Gastrocnemius medialis (tissue), 4 donors: ENCODE results near the gene RAX. TPM values are rescaled to one million over a fixed set of nuclear protein-coding genes. Genes with fewer than 3 reads are reported as not detected.
A peak's percentile ranks its signal among the peaks of the same experiment; 100 is the strongest.

Source experiments
- ATAC-seq, 2 donors: fragments of 150-250 bp; one replicate each; pipeline ENCODE4 v1.9.1; 2016
- DNase-seq, 2 donors: peaks; one replicate each; pipeline ENCODE4 v3.0.0-alpha.2; 2019
- H3K27ac ChIP-seq, 4 donors: fragments of 200-600 bp; sonication (generic); 1 replicate in 1 of 4; 2 replicates in 3 of 4; pipeline ENCODE4 v1.5.1; 2016 to 2018; ENCODE audit warnings: mild to moderate bottlenecking in 2 of 4, moderate library complexity in 1 of 4
- H3K27me3 ChIP-seq, 3 donors: fragments of 200-600 bp; sonication (generic) in 2 of 3; 1 replicate in 1 of 3; 2 replicates in 2 of 3; pipeline versions ENCODE4 v1.5.1 to v1.6.0; 2016 to 2019; ENCODE audit warnings: mild to moderate bottlenecking in 1 of 3, moderate library complexity in 1 of 3
- H3K36me3 ChIP-seq, 2 donors: fragments of 200-600 bp; sonication (generic) in 1 of 2; one replicate each; pipeline ENCODE4 v1.5.1; 2017 to 2018
- H3K4me1 ChIP-seq, 2 donors: fragments of 200-600 bp; sonication (generic) in 1 of 2; one replicate each; pipeline ENCODE4 v1.5.1; 2016 to 2017; ENCODE audit warnings: mild to moderate bottlenecking in 2 of 2
- H3K4me3 ChIP-seq, 4 donors: fragments of 200-600 bp; sonication (generic) in 3 of 4; 1 replicate in 1 of 4; 2 replicates in 3 of 4; pipeline ENCODE4 v1.5.1; 2016 to 2019; ENCODE audit warnings: mild to moderate bottlenecking in 2 of 4
- H3K9me3 ChIP-seq, 3 donors: fragments of 200-600 bp; sonication (generic) in 2 of 3; 1 replicate in 1 of 3; 2 replicates in 2 of 3; pipeline ENCODE4 v1.5.1; 2016 to 2019
- POLR2A ChIP-seq, 2 donors: fragments of 450-650 bp; IDR thresholded peaks; one replicate each; pipeline ENCODE4 v1.6.1; 2017; ENCODE audit warnings: antibody characterized with exemption in 2 of 2, mild to moderate bottlenecking in 2 of 2, moderate library complexity in 2 of 2
- in situ Hi-C, 4 donors: fragments of 200-750 bp; cut with MboI; loops; one replicate each; pipeline versions ENCODE4 v1.15.0 to v1.8.0; 2017; ENCODE audit warnings: low sequenced_read_pairs in 4 of 4
- intact Hi-C: fragments of 100-400 bp; cut with DNase I; formaldehyde crosslinking; loops from one replicate; pipeline ENCODE4 v1.15.1; 2023; ENCODE audit warnings: low total_unique reads
- total RNA-seq, 4 donors: library from RNA; depleted of rRNA; stranded (reverse); fragments of >200 nt; gene quantifications; one replicate each; pipeline versions ENCODE4 v1.1.0 to v1.2.3, GENCODE V29; 2016
- TF ChIP-seq, protein P1 (sequence below), 5 experiments: fragments of 450-650 bp in 3 of 5; fragments of 200-600 bp in 2 of 5; sonication (generic) in 2 of 5; IDR thresholded peaks in 4 of 5; conservative IDR thresholded peaks in 1 of 5; 1 replicate in 4 of 5; 2 replicates in 1 of 5; pipeline ENCODE4 v1.5.1; 2016 to 2019; ENCODE audit warnings: antibody characterized with exemption in 5 of 5, mild to moderate bottlenecking in 3 of 5, moderate library complexity in 3 of 5

The RAX gene
- total RNA-seq, 4 donors from 2014 or later = not detected

DNA sequence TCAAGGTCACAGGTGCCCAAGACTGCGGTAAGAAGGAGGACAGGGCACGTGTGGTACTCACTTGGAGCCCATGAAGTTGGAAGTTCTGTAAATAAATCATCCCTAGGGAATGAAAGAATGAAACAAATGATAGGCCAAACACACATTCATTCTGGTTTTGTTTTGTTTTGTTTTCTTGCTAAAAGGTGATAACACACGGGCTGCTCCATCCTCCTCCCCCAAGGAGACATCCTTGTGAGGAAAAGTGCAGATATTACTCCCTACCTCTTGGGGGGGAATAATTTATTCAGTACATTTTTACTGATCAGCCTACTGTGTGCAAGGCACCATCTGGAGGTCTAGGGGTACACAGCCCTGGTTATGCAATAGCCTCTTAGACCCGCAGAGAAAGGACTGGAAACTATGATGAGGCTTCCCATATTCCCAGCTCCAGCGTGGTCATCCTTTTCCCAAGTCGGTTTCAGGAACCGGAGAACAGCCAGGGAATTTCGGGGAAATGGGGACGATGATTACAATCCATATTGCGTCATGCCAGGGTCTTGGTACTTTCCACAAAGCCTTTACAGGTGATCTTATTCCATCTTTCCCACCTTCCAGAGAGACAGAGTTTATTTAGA, 6.3 kb downstream of the RAX start:
- TF ChIP-seq, protein P1, sequence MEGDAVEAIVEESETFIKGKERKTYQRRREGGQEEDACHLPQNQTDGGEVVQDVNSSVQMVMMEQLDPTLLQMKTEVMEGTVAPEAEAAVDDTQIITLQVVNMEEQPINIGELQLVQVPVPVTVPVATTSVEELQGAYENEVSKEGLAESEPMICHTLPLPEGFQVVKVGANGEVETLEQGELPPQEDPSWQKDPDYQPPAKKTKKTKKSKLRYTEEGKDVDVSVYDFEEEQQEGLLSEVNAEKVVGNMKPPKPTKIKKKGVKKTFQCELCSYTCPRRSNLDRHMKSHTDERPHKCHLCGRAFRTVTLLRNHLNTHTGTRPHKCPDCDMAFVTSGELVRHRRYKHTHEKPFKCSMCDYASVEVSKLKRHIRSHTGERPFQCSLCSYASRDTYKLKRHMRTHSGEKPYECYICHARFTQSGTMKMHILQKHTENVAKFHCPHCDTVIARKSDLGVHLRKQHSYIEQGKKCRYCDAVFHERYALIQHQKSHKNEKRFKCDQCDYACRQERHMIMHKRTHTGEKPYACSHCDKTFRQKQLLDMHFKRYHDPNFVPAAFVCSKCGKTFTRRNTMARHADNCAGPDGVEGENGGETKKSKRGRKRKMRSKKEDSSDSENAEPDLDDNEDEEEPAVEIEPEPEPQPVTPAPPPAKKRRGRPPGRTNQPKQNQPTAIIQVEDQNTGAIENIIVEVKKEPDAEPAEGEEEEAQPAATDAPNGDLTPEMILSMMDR (IDR thresholded peaks at IDR 0.05 in 4 of 5, conservative IDR thresholded peaks at IDR 0.05 in 1 of 5) = no peak
- no peak for TF ChIP-seq POLR2A (IDR thresholded peaks at IDR 0.05)
- ATAC-seq (no peak), DNase-seq (no peak)
- intact Hi-C loops = no loop called here
- no peak overlapping the region for H3K27ac ChIP-seq
- H3K36me3 ChIP-seq = no peaks in the 10 kb centered on the region
- peaks cover 0 to 6% of the 10 kb centered on the region in 2 donors for H3K4me1 ChIP-seq
- in situ Hi-C loops = no loop called here
- H3K27me3 ChIP-seq = peaks cover 88 to 95% (median 92%) of the 10 kb centered on the region in 3 donors
- H3K4me3 ChIP-seq = no peak overlapping the region
- H3K9me3 ChIP-seq = no peaks in the 10 kb centered on the region

DNA sequence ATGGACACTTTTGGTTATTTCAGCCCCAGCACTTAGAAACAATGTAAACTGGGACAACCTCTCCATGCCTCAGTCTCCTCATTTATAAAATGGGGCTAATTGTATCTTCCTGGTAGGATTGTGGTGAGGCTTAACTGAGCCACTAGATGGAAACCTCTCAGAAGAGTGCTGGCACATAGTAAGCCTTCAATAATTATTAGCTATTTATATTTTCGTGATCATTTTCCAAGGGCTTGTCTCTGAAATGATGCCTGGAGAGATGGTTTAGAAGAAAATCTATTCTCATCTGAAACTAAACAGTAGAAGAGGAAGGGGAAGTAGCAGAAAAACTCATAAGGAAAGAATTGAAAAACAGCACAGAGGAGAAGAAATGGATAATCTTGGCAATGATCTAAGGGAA, 6.8 kb downstream of the RAX start:
- ATAC-seq = no peak
- no peak overlapping the region for H3K4me3 ChIP-seq
- no peak for DNase-seq
- in situ Hi-C loops (no loop called here), intact Hi-C loops (no loop called here)
- H3K36me3 ChIP-seq = no peaks in the 10 kb centered on the region
- H3K27ac ChIP-seq = no peak overlapping the region
- H3K4me1 ChIP-seq = peaks cover 0 to 6% of the 10 kb centered on the region in 2 donors
- no peak for TF ChIP-seq POLR2A (IDR thresholded peaks at IDR 0.05)
- TF ChIP-seq, protein P1 (IDR thresholded peaks at IDR 0.05 in 4 of 5, conservative IDR thresholded peaks at IDR 0.05 in 1 of 5) = no peak
- no peaks in the 10 kb centered on the region for H3K9me3 ChIP-seq
- peaks cover 82 to 90% (median 86%) of the 10 kb centered on the region in 3 donors for H3K27me3 ChIP-seq

DNA sequence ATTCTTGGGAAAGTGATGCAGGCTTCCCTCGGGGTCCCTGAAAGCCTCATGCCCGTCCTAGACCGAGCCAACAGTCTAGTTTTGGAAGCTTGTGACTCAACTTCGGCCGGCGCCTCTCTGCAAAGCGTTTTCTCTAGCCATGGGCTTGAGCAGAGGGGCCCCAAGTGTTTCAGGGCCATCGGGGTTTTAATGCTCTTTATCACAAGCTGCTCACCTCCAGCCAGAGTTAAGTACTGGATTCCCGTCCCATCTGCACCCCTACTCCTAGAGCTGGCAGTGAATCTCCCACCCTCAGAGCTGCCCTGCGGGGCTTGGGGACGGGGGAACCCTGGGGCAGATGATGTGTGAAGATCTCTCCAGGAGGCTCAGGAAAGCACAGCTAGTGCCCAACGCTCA, 7.3 kb downstream of the RAX start:
- DNase-seq = no peak
- H3K36me3 ChIP-seq = no peaks in the 10 kb centered on the region
- in situ Hi-C loops = no loop called here
- H3K27ac ChIP-seq = no peak overlapping the region
- H3K4me3 ChIP-seq = no peak overlapping the region
- no peaks in the 10 kb centered on the region for H3K9me3 ChIP-seq
- peaks cover 0 to 6% of the 10 kb centered on the region in 2 donors for H3K4me1 ChIP-seq
- peaks cover 78 to 85% (median 82%) of the 10 kb centered on the region in 3 donors for H3K27me3 ChIP-seq
- ATAC-seq = no peak
- intact Hi-C loops = no loop called here
- TF ChIP-seq, protein P1 (IDR thresholded peaks at IDR 0.05 in 4 of 5, conservative IDR thresholded peaks at IDR 0.05 in 1 of 5) = no peak
- no peak for TF ChIP-seq POLR2A (IDR thresholded peaks at IDR 0.05)

DNA sequence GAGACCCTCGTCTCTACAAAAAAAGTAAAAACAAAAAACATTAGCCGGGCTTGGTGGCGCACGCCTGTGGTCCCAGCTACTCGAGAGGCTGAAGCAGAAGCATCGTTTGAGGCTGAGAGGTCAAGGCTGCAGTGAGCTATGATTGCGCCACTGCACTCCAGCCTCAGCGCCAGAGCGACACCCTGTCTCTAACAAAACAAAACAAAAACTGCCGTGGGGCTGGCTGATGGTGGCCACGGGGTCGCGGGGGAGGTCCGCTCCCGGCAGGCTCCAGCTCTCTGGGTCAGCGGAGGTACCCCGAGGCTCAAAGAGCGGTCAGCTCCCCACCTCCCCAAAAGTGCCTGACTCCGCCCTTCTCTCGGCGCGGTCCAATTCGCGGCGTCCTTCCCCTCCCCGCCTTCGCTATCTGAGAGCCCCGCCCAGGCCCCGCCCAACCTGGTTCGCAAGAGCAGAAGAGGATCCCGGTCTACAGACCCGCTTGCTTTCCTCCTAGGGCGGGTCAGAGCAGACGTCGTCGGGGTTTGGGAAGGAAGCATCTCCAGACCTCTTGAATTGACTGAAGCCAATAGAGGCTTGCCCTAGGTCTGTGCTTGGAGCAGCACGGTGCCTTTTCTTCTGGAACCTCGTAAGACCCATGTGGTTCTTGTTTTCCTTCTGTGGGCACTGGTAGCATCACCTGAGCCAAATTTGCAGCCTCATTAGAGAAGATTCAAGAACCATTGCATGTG, 7.8 kb downstream of the RAX start:
- H3K4me3 ChIP-seq = peak overlapping the region; percentile 20 to 46 (median 29)
- ATAC-seq (no peak), DNase-seq (no peak)
- no peaks in the 10 kb centered on the region for H3K9me3 ChIP-seq
- intact Hi-C loops (no loop called here), in situ Hi-C loops (no loop called here)
- H3K36me3 ChIP-seq = no peaks in the 10 kb centered on the region
- no peak overlapping the region for H3K27ac ChIP-seq
- TF ChIP-seq POLR2A (IDR thresholded peaks at IDR 0.05) = no peak
- TF ChIP-seq, protein P1 (IDR thresholded peaks at IDR 0.05 in 4 of 5, conservative IDR thresholded peaks at IDR 0.05 in 1 of 5) = no peak
- H3K4me1 ChIP-seq = peaks cover 0 to 6% of the 10 kb centered on the region in 2 donors
- peaks cover 72 to 80% (median 76%) of the 10 kb centered on the region in 3 donors for H3K27me3 ChIP-seq
